Upper lobe of left lung (tissue), 4 donors: ENCODE data around the gene R3HDM2.

Source experiments
- POLR2A ChIP-seq, 4 donors: fragments of 450-650 bp; IDR thresholded peaks; one replicate each; pipeline ENCODE4 v1.5.1; 2016 to 2017; ENCODE audit warnings: antibody characterized with exemption in 4 of 4, mild to moderate bottlenecking in 2 of 4
- TF ChIP-seq, protein P1 (sequence below), 6 experiments: fragments of 450-650 bp in 4 of 6; fragments of 200-600 bp in 2 of 6; sonication (generic) in 2 of 6; IDR thresholded peaks; one replicate each; pipeline ENCODE4 v1.5.1; 2016 to 2019; ENCODE audit warnings: antibody characterized with exemption in 6 of 6

DNA sequence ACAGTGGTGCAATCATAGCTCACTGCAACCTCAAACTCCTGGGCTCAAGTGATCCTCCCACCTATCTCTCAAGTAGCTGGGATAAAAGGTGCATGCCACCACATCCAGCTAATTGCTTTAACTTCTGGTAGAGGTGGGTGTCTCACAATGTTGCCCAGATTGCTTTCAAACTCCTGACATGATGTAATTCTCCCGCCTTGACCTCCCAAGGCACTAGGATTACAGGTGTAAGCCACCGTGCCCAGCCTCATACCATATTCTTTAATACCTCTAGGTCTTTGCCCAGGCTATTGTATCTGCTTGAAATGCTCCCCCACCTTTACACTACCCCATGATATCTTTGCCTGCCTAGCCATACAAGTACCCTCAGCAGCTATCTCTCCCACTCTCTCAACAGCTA lies 11.3 kb downstream of the R3HDM2 start:
- TF ChIP-seq POLR2A (IDR thresholded peaks at IDR 0.05), result no peak
- TF ChIP-seq, protein P1, sequence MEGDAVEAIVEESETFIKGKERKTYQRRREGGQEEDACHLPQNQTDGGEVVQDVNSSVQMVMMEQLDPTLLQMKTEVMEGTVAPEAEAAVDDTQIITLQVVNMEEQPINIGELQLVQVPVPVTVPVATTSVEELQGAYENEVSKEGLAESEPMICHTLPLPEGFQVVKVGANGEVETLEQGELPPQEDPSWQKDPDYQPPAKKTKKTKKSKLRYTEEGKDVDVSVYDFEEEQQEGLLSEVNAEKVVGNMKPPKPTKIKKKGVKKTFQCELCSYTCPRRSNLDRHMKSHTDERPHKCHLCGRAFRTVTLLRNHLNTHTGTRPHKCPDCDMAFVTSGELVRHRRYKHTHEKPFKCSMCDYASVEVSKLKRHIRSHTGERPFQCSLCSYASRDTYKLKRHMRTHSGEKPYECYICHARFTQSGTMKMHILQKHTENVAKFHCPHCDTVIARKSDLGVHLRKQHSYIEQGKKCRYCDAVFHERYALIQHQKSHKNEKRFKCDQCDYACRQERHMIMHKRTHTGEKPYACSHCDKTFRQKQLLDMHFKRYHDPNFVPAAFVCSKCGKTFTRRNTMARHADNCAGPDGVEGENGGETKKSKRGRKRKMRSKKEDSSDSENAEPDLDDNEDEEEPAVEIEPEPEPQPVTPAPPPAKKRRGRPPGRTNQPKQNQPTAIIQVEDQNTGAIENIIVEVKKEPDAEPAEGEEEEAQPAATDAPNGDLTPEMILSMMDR (IDR thresholded peaks at IDR 0.05), result no peak
